Measurements from ENCODE around the gene SLC17A3. TPM values are rescaled to one million over a fixed set of nuclear protein-coding genes. Genes with fewer than 3 reads are reported as not detected.

The SLC17A3 gene
- total and polyA plus RNA-seq, 9 of the 15 experiments (the other 6 are each of a cell fraction or from before 2014, with no cell fraction given), result 0.04 to 0.08 TPM; not detected in 7

DNA sequence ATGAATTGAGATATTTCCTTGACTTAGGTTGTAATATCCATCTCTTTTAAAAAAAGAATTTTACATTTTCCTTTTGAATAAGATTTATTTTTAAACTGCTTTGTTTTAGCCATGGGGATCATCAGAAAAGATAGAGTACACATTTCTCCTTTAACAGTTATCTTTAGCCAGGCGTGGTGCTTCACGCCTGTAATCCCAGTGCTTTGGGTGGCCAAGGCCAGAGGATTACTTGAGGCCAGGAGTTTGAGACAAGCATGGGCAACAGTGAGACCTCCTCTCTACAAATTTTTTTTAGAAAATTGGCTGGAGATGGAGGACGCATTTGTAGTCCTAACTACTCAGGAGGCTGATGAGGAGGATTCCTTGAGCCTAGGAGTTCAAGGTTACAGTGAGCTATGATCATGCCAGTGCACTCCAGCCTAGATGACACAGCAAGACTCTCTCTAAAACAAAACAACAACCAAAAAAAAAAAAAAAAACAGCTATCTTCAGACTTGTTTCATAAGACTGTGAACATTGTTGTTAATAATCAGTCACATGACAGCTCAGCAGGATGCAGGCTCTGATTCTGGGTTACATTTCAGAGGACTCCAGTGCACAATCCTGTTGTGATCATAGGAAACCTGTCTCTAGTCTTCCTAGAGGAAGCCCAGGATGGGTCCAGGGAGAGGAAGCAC, 2.0 kb upstream of the SLC17A3 start:
- H3K9ac ChIP-seq (ENCODE audit: insufficient read depth in 1 of 2, low read depth in 2 of 2, low read length in 2 of 2), result no peak overlapping the region
- H3K9me1 ChIP-seq (ENCODE audit: control insufficient read depth, insufficient read depth, low read length), result no peaks in the 10 kb centered on the region
- no peaks in the 10 kb centered on the region for H4K20me1 ChIP-seq (replicated peaks; ENCODE audit: control insufficient read depth, insufficient read depth, low read length)
- intact Hi-C loops (cut with micrococcal nuclease), result no loop called here
- ATAC-seq (no peak), DNase-seq (ENCODE audit: extremely low read depth in 1 of 4, low spot score in 3 of 4) (no peak), FAIRE-seq (no peak)
- no peak overlapping the region for H2AFZ ChIP-seq (ENCODE audit: low read depth, low read length)
- in situ Hi-C loops (cut with MboI), result no loop called here
- H3K9me3 ChIP-seq (replicated peaks; ENCODE audit: control insufficient read depth, insufficient read depth, low read depth, low read length), result no peaks in the 10 kb centered on the region
- no peak for TF ChIP-seq ZNF274 (IDR thresholded peaks at IDR 0.05; ENCODE audit: borderline replicate concordance, low read depth, low read length)
- TF ChIP-seq ZNF639 (CRISPR knock-in tag; conservative IDR thresholded peaks at IDR 0.05 in 1 of 2, IDR thresholded peaks at IDR 0.05 in 1 of 2), result 0 out of 4 replicates have a peak, but pooled peaks of 1 of the 2 experiments have one; percentile 28
- TF ChIP-seq ZNF384 (IDR thresholded peaks at IDR 0.05; ENCODE audit: low read depth, low read length), result 0 out of 2 replicates have a peak, but pooled peaks have one; percentile 21
- peak; percentile 93 for TF ChIP-seq TFE3 (CRISPR knock-in tag; IDR thresholded peaks at IDR 0.05)
- no peak for TF ChIP-seq FOXK1 (CRISPR knock-in tag; IDR thresholded peaks at IDR 0.05; ENCODE audit: borderline replicate concordance)
- TF ChIP-seq MAFG (tag; conservative IDR thresholded peaks at IDR 0.05), result peak; percentile 64; the same call in 1 of the 2 replicates
- TF ChIP-seq FOXP1 (CRISPR knock-in tag; IDR thresholded peaks at IDR 0.05), result no peak
- peak; percentile 67 for TF ChIP-seq NFE2 (IDR thresholded peaks at IDR 0.05; ENCODE audit: low read depth)
- no peak for TF ChIP-seq NR2C2 (CRISPR knock-in tag; IDR thresholded peaks at IDR 0.05)
- peak; percentile 11; the same call in 1 of the 2 replicates for TF ChIP-seq NR2C2 (tag; IDR thresholded peaks at IDR 0.05)
- TF ChIP-seq L3MBTL2 (IDR thresholded peaks at IDR 0.05), result peak; percentile 58; the same call in 1 of the 2 replicates
- H3K4me1 ChIP-seq (replicated peaks in 1 of 2; ENCODE audit: control insufficient read depth in 2 of 2, insufficient read depth in 2 of 2, low read length in 2 of 2), result no peaks in the 10 kb centered on the region; a peak in 2 of 5 replicates
- no peak overlapping the region for H3K27ac ChIP-seq (ENCODE audit: extremely low read depth, low read depth, low read length)
- ChIA-PET CTCF (ENCODE audit: low intra/inter-chr PET ratio) (no interaction called here), POLR2A (interaction anchor here (0.6 to 1.8 kb wide), 2 partner anchors 70 to 150 kb away, joined by 3 to 4 read pairs; no protein-coding TSS in a partner anchor)
- H3K4me3 ChIP-seq, result no peak overlapping the region
- no TSS peak for BruUV-seq (replicated peaks)
- no peaks in the 10 kb centered on the region for H3K36me3 ChIP-seq (ENCODE audit: control insufficient read depth, insufficient read depth, low read length)
- no peaks in the 10 kb centered on the region for H3K27me3 ChIP-seq (ENCODE audit: control insufficient read depth in 2 of 2, insufficient read depth in 2 of 2, low read length in 2 of 2)
- 17% methylated on average over 3 of the region's 3 CpGs for WGBS (ENCODE audit: insufficient coverage, low coverage, missing lambda C conversion rate)
- no peak overlapping the region for H3K4me2 ChIP-seq (ENCODE audit: insufficient read depth, low read length)
- no peaks in the 10 kb centered on the region for H3K79me2 ChIP-seq (ENCODE audit: control insufficient read depth, insufficient read depth, low read length)
